EL (cell line): ENCODE results near the gene ANKRD37.

Experiments
- DNase-seq: peaks from one replicate; pipeline ENCODE4 v3.0.0-alpha.2; 2016

ANKRD37 gene

DNA sequence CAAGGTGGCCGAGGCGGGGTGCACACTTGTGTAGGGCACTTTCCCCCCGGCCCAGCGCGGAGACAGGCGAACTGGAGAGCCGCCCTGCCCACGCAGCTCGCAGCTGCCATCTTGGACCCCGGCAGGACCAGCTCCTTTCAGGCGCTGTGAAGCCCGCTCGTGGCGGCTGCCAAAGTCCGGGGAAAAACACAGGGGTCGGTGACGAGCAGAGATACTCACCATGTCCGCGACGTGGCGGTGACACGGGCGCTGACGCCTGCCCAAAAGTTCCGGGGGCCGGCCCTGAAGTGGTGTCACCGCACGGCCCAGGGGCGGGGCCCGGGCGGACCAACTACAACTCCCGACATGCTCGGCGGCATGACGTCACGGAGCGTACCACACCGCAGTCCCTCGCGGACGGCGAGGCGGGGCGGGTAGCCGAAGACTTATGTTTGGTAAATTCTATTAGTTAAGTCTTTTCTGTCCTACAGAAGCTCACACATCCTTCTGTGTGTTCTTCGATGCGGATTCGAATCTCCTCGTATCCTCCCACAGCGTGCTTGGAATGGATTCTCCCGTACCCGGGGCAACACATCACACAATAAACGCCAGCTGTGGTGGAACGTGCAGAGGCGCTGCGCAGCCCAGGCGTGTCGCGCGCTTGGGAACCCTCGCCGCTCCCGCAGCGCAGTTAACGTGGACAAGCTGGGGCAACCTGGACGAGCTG lies 29.2 kb downstream of the ANKRD37 start, which contains the start of gene UFSP2:
Gene UFSP2 (minus strand): TSS at position 318 of the 706 bp plus-strand sequence. CDS start 96 bp downstream, at position 222.
- DNase-seq: peak; percentile 83

- no peak for DNase-seq
These were observed 30.5 kb downstream of the ANKRD37 start for GRCh38 chr4:185426960-185427688.

- no peak for DNase-seq
These were observed 33.0 kb downstream of the ANKRD37 start for GRCh38 chr4:185429660-185430059.

DNA sequence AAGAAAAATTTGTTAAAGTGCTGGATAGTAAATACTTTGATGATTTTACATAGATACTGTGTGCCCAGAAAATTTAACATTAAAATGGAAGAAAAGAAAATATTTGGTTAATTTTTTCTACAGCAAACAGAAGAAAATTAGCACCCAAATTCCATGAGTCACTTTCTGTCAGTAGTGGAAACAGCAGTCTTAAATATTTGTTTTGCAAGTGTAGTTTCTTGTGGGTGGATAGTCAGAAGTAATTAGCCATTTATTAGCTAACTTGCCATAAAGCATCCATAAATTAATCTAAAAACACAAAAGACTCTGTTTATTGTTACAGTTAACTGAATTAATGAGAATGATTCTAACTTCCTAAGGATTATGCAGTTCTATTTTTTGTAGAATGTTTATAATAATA lies 38.8 kb downstream of the ANKRD37 start:
- DNase-seq: no peak

DNA sequence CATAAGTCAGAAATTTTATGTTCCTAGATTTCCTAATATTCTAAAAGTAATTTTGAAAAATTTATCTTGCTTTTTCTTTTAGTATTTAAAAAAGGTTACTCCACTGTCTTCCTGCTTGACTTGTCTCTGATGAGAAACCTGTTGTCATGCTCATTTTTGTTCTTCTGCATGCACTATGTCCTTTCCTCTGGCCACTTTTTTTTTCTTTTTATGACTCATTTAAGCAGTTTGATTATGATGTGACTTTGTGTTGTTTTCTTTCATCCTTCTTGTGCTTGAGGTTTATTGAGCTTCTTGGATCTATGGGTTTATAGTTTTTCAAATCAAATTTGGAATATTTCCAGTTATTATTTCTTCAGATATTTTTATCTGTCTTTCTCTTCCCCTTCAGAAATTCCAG lies 41.2 kb downstream of the ANKRD37 start:
- no peak for DNase-seq

DNA sequence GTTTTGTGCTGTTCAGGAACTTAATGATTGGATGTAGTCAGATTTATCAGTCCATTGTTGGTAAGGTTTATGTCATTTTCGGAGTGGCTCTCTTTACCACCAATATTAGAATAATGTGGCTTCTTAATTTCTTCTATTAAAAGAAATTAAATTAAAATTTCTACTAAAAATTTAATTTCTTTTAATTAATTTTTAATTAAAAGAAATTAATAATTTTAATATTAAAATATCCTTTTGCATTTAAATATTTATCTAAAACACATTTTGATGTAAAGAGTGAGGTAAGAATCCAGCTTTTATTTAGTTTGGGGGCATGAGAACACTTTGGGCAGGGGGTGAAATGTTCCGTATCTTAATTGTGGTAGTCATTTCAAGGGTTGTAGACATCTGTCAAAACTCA lies 44.8 kb downstream of the ANKRD37 start:
- no peak for DNase-seq

GRCh38 chr4:185445209-185445608 lies 48.6 kb downstream of the ANKRD37 start:
- DNase-seq: no peak
